HepG2 (cell line): Measurements from ENCODE around the gene SHISA6. TPM values are rescaled to one million over a fixed set of nuclear protein-coding genes. Genes with fewer than 3 reads are reported as not detected.

ENCODE experiments used
- ATAC-seq: fragments of 200-7000 bp; cut with Tn5 transposase; 3 replicates; pipeline ENCODE4 v1.9.1; 2020; ENCODE audit warnings: mild to moderate bottlenecking, moderate library complexity
- BruUV-seq: library from RNA; stranded (reverse); fragments of 400-500 nt; replicated peaks from 2 replicates; lab custom pipeline; 2021; lab: Mats Ljungman, UMichigan
- CTCF ChIA-PET: fragments of 300-600 bp; formaldehyde crosslinking; extraction: SDS; loops from one replicate; lab custom pipeline; 2021; ENCODE audit warnings: low total read pairs, inconsistent platforms, low intra/inter-chr PET ratio; lab: Yijun Ruan, JAX
- POLR2A ChIA-PET: fragments of 350-600 bp; sonication (Branson Sonifier 250); formaldehyde crosslinking; loops from one replicate; lab custom pipeline; 2020; ENCODE audit warnings: antibody characterized with exemption, inconsistent platforms; lab: Yijun Ruan, JAX
- DNase-seq: peaks from one replicate; pipeline ENCODE4 v3.0.0-alpha.2; 2015; ENCODE audit warnings: low spot score
- FAIRE-seq: peaks from 3 replicates; lab custom pipeline; 2011; peaks lifted over from hg19 to GRCh38; lab: Jason Lieb, UNC
- H2AFZ ChIP-seq: one replicate; pipeline ENCODE4 v1.6.1; 2011; ENCODE audit warnings: low read length, inconsistent platforms
- H3K27ac ChIP-seq: fragments of 300-600 bp; 3 replicates; pipeline ENCODE4 v1.8.0; 2011; ENCODE audit warnings: mixed run types, mild to moderate bottlenecking, mixed read lengths, low read length, inconsistent platforms; ENCODE audit not compliant: insufficient read depth; ENCODE audit errors: extremely low read length
- H3K27me3 ChIP-seq, 2 experiments: fragments of 200-600 bp in 1 of 2; 2 replicates in 1 of 2; 3 replicates in 1 of 2; pipeline versions ENCODE4 v1.6.0 to v1.8.0; 2011; ENCODE audit warnings: low read length in 2 of 2, mild to moderate bottlenecking in 2 of 2, moderate library complexity in 2 of 2, inconsistent platforms in 1 of 2; ENCODE audit not compliant: insufficient read depth in 2 of 2, control insufficient read depth in 1 of 2
- H3K36me3 ChIP-seq, 2 experiments: fragments of 200-600 bp in 1 of 2; replicated peaks in 1 of 2; 2 replicates in 1 of 2; 3 replicates in 1 of 2; pipeline versions ENCODE4 v1.5.1 to v1.8.0; 2011; ENCODE audit warnings: low read length in 2 of 2, inconsistent platforms in 1 of 2; ENCODE audit not compliant: insufficient read depth in 2 of 2, control insufficient read depth in 1 of 2
- H3K4me1 ChIP-seq: 2 replicates; pipeline ENCODE4 v1.5.1; 2012; ENCODE audit warnings: low read length, inconsistent platforms; ENCODE audit not compliant: insufficient read depth
- H3K4me2 ChIP-seq: 2 replicates; pipeline ENCODE4 v1.6.0; 2011; ENCODE audit warnings: low read depth, low read length, inconsistent platforms
- H3K4me3 ChIP-seq, 3 experiments: fragments of 200-600 bp in 1 of 3; sonication (generic), shearing (Covaris generic) in 1 of 3; replicated peaks in 1 of 3; 2 replicates each; pipeline ENCODE4 v1.5.1; 2011 to 2016; ENCODE audit warnings: low read length in 3 of 3, inconsistent platforms in 2 of 3, low read depth in 2 of 3, mild to moderate bottlenecking in 2 of 3, control low read depth in 1 of 3, mixed read lengths in 1 of 3; ENCODE audit not compliant: insufficient read depth in 1 of 3
- H3K79me2 ChIP-seq: one replicate; pipeline ENCODE4 v1.6.1; 2011; ENCODE audit warnings: low read length, inconsistent platforms; ENCODE audit not compliant: insufficient read depth
- H3K9ac ChIP-seq: 2 replicates; pipeline ENCODE4 v1.6.0; 2011; ENCODE audit warnings: mild to moderate bottlenecking, low read depth, low read length, inconsistent platforms; ENCODE audit not compliant: insufficient read depth
- H3K9me3 ChIP-seq: 2 replicates; pipeline ENCODE4 v1.5.1; 2012; ENCODE audit warnings: mild to moderate bottlenecking, low read length
- H4K20me1 ChIP-seq: 2 replicates; pipeline ENCODE4 v1.6.0; 2011; ENCODE audit warnings: inconsistent platforms, mild to moderate bottlenecking, low read length, moderate library complexity; ENCODE audit not compliant: insufficient read depth
- KDM6A ChIP-seq: IDR thresholded peaks from 2 replicates; pipeline ENCODE4 v1.6.1; 2016; ENCODE audit warnings: low read depth
- ZNF230 ChIP-seq: sonication (generic); formaldehyde crosslinking; IDR thresholded peaks from 2 replicates; pipeline ENCODE4 v1.4.0; 2020; ENCODE audit warnings: mild to moderate bottlenecking, missing genetic modification reagents
- ZNF350 ChIP-seq: sonication (generic); formaldehyde crosslinking; IDR thresholded peaks from 2 replicates; pipeline ENCODE4 v1.4.0; 2020; ENCODE audit warnings: mild to moderate bottlenecking, low read depth, missing genetic modification reagents, borderline replicate concordance
- ZNF850 ChIP-seq: sonication (generic); formaldehyde crosslinking; conservative IDR thresholded peaks from 2 replicates; pipeline ENCODE4 v1.9.0; 2021; ENCODE audit warnings: mild to moderate bottlenecking, missing genetic modification reagents
- WGBS: methylation state at CpG from one replicate; pipeline ENCODE4 v1.1.6; 2017; ENCODE audit warnings: low lambda C conversion rate; 5-methylcytosine and 5-hydroxymethylcytosine counted together
- in situ Hi-C: cut with HindIII; loops from 2 replicates; pipeline ENCODE4 v1.10.0; 2017; ENCODE audit warnings: low pct_unique_long_range_greater_than_20kb; ENCODE audit not compliant: extremely low pct_ligation_motif_present
- intact Hi-C: fragments of 100-400 bp; cut with micrococcal nuclease; formaldehyde crosslinking; loops from one replicate; pipeline ENCODE4 v1.10.0; 2022; ENCODE audit not compliant: unreplicated experiment
- polyA plus RNA-seq, 8 experiments: library from polyadenylated mRNA; depleted of rRNA in 3 of 8; stranded (reverse) in 7 of 8; unstranded in 1 of 8; fragments of >200 nt; fragmentation: Illumina TruSeq in 4 of 8; extraction: Trizol in 4 of 8; gene quantifications; 2 replicates each; pipeline versions ENCODE4 v1.2.1 to v1.2.3, GENCODE V29; 2011 to 2016; ENCODE audit warnings: low read depth in 4 of 8, missing spikeins in 1 of 8, mixed read lengths in 1 of 8; ENCODE audit not compliant: insufficient read depth in 1 of 8
- total RNA-seq, 5 experiments: library from RNA; depleted of rRNA; stranded (reverse); fragments of >200 nt; fragmentation: Illumina TruSeq; extraction: Trizol; gene quantifications; 2 replicates each; pipeline ENCODE4 v1.2.3, GENCODE V29; 2016; ENCODE audit warnings: low read depth in 1 of 5
- TF ChIP-seq, protein P1 (sequence below), 2 experiments: sonication (generic) in 1 of 2; formaldehyde crosslinking in 1 of 2; IDR thresholded peaks; 2 replicates each; pipeline versions ENCODE4 v1.4.0 to v1.6.1; 2016 to 2020; ENCODE audit warnings: borderline replicate concordance in 1 of 2, low read depth in 1 of 2, mild to moderate bottlenecking in 1 of 2, missing genetic modification reagents in 1 of 2

Gene SHISA6
- total and polyA plus RNA-seq, 2 of the 13 experiments (the other 11 are each of a cell fraction or from before 2014, with no cell fraction given), result not detected

DNA sequence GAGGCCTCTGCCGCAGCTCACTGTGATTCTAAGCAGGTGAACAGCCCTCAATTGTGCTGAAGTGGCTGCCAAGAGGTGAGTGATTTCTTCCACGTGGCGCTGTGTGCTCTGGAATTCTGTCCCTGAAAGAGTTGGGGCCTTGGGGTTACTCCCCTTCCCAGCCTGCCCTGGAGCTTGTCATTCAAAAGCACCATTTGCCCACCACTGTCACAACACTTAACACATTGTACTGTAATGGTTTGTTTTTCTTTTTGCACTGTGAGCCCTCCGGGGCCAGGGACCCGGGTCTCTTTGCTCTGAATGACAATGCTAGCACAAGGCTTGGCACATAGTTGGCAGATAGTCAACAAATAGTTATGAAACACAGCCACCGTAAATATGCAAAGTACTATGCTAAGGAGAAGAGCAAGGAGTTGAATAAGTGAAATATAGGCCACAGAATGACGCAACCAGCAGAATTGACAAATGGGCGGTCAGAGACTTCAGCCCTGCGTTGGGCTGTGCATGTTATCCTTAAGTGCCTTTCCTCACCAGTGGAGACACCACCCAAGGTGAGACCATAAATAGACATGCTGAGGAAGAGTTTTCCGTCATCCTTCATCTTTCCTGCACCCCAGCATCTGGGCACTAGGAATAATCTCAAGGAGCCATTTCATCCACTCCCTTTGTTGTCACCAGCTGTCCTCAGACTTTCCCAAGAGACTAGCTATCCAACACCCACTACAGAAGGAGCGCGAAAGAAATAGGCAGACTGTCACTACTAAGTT, 245.3 kb downstream of the SHISA6 start:
- in situ Hi-C loops (no loop called here), intact Hi-C loops (no loop called here)
- ChIA-PET CTCF (no interaction called here), POLR2A (no interaction called here)
- Histone ChIP-seq H3K4me2 (no peak overlapping the region), H3K9ac (no peak overlapping the region), H3K27me3 (no peaks in the 10 kb centered on the region; a peak in 2 of 5 replicates), H3K4me3 (no peak overlapping the region), H3K27ac (no peak overlapping the region), H2AFZ (no peak overlapping the region), H3K4me1 (no peaks in the 10 kb centered on the region), H4K20me1 (no peaks in the 10 kb centered on the region), H3K36me3 (no peaks in the 10 kb centered on the region), H3K79me2 (no peaks in the 10 kb centered on the region), H3K9me3 (no peaks in the 10 kb centered on the region)
- DNase-seq, result no peak
- no TSS peak for BruUV-seq
- TF ChIP-seq ZNF850 (CRISPR knock-in tag) (no peak), KDM6A (CRISPR knock-in tag) (no peak), ZNF350 (CRISPR knock-in tag) (no peak), ZNF230 (no peak)
- TF ChIP-seq, protein P1, sequence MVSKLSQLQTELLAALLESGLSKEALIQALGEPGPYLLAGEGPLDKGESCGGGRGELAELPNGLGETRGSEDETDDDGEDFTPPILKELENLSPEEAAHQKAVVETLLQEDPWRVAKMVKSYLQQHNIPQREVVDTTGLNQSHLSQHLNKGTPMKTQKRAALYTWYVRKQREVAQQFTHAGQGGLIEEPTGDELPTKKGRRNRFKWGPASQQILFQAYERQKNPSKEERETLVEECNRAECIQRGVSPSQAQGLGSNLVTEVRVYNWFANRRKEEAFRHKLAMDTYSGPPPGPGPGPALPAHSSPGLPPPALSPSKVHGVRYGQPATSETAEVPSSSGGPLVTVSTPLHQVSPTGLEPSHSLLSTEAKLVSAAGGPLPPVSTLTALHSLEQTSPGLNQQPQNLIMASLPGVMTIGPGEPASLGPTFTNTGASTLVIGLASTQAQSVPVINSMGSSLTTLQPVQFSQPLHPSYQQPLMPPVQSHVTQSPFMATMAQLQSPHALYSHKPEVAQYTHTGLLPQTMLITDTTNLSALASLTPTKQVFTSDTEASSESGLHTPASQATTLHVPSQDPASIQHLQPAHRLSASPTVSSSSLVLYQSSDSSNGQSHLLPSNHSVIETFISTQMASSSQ (IDR thresholded peaks at IDR 0.05; ENCODE audit: low read depth), result no peak
- TF ChIP-seq, protein P1 (CRISPR knock-in tag; IDR thresholded peaks at IDR 0.05; ENCODE audit: borderline replicate concordance), result no peak
- ATAC-seq, result no peak
- WGBS, result 20% methylated on average over 12 of the region's 12 CpGs
- no peak for FAIRE-seq
